ENCODE measurements around the gene CYP27C1.

DNA sequence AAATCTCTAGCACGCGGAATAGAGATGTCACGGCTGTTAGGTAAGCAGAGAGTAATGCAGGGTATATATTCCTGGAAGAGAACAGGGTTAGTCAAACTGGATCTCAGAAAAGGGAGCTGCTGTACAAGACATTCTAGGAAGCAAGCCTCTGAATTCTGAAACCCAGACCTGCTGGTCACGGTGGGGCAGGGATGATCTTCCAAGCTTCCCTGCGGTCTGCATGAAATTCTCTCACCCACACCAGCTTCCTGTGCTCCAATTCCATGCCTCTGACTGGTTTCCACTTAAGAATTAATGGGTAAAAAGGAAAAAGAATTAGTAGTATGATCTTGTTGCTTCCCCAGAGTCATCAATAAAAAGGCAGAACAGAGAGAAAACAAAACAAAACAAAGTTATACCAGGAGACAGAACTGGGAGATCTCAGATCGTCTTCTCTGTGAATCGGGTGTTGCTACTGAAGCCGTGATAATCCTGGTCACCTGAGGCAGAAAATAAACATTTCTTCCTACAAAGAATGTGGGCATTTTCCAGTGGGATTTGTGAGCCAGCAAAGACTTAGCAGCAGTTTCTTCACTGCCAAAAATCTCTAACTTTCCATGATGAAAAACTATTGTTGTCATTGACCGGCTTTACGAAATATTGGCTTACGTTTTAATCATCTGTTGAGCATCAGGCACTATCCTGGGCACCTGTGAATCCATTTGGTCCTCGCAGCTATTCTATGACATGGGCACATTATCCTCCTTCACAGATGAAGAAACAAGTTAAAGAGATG lies 5.3 kb upstream of the CYP27C1 start:
- TF ChIP-seq, protein P1, sequence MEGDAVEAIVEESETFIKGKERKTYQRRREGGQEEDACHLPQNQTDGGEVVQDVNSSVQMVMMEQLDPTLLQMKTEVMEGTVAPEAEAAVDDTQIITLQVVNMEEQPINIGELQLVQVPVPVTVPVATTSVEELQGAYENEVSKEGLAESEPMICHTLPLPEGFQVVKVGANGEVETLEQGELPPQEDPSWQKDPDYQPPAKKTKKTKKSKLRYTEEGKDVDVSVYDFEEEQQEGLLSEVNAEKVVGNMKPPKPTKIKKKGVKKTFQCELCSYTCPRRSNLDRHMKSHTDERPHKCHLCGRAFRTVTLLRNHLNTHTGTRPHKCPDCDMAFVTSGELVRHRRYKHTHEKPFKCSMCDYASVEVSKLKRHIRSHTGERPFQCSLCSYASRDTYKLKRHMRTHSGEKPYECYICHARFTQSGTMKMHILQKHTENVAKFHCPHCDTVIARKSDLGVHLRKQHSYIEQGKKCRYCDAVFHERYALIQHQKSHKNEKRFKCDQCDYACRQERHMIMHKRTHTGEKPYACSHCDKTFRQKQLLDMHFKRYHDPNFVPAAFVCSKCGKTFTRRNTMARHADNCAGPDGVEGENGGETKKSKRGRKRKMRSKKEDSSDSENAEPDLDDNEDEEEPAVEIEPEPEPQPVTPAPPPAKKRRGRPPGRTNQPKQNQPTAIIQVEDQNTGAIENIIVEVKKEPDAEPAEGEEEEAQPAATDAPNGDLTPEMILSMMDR (IDR thresholded peaks at IDR 0.05; ENCODE audit: low read depth, low read length, poor library complexity, severe bottlenecking): no peak
- no peak for TF ChIP-seq EZH2phosphoT487 (IDR thresholded peaks at IDR 0.05; ENCODE audit: borderline replicate concordance, low read length)
